ENCODE measurements around the gene RAB22A. TPM values are rescaled to one million over a fixed set of nuclear protein-coding genes. Genes with fewer than 3 reads are reported as not detected.

Gene RAB22A
- total RNA-seq, 1 donor from 2014 or later: 9.5 TPM

GRCh38 chr20:58397429-58397828, 87.9 kb downstream of the RAB22A start:
- no peaks in the 10 kb centered on the region for H3K36me3 Mint-ChIP-seq (ENCODE audit: unreplicated experiment)
- TF ChIP-seq, protein P1, sequence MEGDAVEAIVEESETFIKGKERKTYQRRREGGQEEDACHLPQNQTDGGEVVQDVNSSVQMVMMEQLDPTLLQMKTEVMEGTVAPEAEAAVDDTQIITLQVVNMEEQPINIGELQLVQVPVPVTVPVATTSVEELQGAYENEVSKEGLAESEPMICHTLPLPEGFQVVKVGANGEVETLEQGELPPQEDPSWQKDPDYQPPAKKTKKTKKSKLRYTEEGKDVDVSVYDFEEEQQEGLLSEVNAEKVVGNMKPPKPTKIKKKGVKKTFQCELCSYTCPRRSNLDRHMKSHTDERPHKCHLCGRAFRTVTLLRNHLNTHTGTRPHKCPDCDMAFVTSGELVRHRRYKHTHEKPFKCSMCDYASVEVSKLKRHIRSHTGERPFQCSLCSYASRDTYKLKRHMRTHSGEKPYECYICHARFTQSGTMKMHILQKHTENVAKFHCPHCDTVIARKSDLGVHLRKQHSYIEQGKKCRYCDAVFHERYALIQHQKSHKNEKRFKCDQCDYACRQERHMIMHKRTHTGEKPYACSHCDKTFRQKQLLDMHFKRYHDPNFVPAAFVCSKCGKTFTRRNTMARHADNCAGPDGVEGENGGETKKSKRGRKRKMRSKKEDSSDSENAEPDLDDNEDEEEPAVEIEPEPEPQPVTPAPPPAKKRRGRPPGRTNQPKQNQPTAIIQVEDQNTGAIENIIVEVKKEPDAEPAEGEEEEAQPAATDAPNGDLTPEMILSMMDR (IDR thresholded peaks at IDR 0.05; ENCODE audit: partially characterized antibody, unreplicated experiment): no peak
- H3K9me3 Mint-ChIP-seq (ENCODE audit: unreplicated experiment): no peaks in the 10 kb centered on the region
- H3K27ac Mint-ChIP-seq (ENCODE audit: unreplicated experiment): no peak overlapping the region
- H3K27me3 Mint-ChIP-seq (ENCODE audit: unreplicated experiment): no peaks in the 10 kb centered on the region
- H3K4me3 Mint-ChIP-seq (ENCODE audit: unreplicated experiment): no peak overlapping the region
- peaks cover 7% of the 10 kb centered on the region for H3K4me1 Mint-ChIP-seq (ENCODE audit: low read depth, unreplicated experiment)
- no peak for DNase-seq

DNA sequence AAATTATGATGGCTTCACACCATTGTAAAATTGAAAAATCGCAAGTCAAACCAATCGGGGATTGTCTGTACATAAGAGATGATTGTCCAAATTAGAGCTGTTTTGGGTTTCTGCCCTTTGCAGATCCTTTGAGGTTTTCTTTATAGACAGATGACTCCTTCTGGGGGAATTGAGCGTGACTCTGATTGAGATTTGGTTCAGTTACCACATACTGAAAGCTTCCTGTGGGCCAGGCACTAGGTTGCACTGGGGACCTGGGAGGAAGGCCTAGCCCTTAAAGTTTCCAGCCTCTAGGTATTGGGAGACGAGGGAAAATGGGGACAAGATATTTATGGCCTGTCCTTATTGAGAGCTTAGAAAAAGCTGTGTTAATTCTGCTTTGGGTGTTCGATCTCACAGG, 88.7 kb downstream of the RAB22A start:
- TF ChIP-seq, protein P1 (IDR thresholded peaks at IDR 0.05; ENCODE audit: partially characterized antibody, unreplicated experiment): no peak
- Mint-ChIP-seq H3K36me3 (ENCODE audit: unreplicated experiment) (no peaks in the 10 kb centered on the region), H3K27me3 (ENCODE audit: unreplicated experiment) (no peaks in the 10 kb centered on the region), H3K9me3 (ENCODE audit: unreplicated experiment) (no peaks in the 10 kb centered on the region), H3K4me3 (ENCODE audit: unreplicated experiment) (no peak overlapping the region), H3K4me1 (ENCODE audit: low read depth, unreplicated experiment) (peaks cover 7% of the 10 kb centered on the region), H3K27ac (ENCODE audit: unreplicated experiment) (no peak overlapping the region)
- DNase-seq: no peak

GRCh38 chr20:58399926-58400325, 90.4 kb downstream of the RAB22A start:
- Mint-ChIP-seq H3K27ac (ENCODE audit: unreplicated experiment) (no peak overlapping the region), H3K4me1 (ENCODE audit: low read depth, unreplicated experiment) (peaks cover 3% of the 10 kb centered on the region), H3K27me3 (ENCODE audit: unreplicated experiment) (no peaks in the 10 kb centered on the region), H3K9me3 (ENCODE audit: unreplicated experiment) (no peaks in the 10 kb centered on the region), H3K36me3 (ENCODE audit: unreplicated experiment) (no peaks in the 10 kb centered on the region), H3K4me3 (ENCODE audit: unreplicated experiment) (no peak overlapping the region)
- no peak for DNase-seq
- TF ChIP-seq, protein P1 (IDR thresholded peaks at IDR 0.05; ENCODE audit: partially characterized antibody, unreplicated experiment): no peak

GRCh38 chr20:58401162-58401561, 91.6 kb downstream of the RAB22A start:
- Mint-ChIP-seq H3K4me1 (ENCODE audit: low read depth, unreplicated experiment) (peaks cover 1% of the 10 kb centered on the region), H3K36me3 (ENCODE audit: unreplicated experiment) (no peaks in the 10 kb centered on the region), H3K4me3 (ENCODE audit: unreplicated experiment) (no peak overlapping the region), H3K27ac (ENCODE audit: unreplicated experiment) (no peak overlapping the region), H3K9me3 (ENCODE audit: unreplicated experiment) (no peaks in the 10 kb centered on the region), H3K27me3 (ENCODE audit: unreplicated experiment) (no peaks in the 10 kb centered on the region)
- no peak for DNase-seq
- TF ChIP-seq, protein P1 (IDR thresholded peaks at IDR 0.05; ENCODE audit: partially characterized antibody, unreplicated experiment): no peak

- no peak for DNase-seq
- H3K27me3 Mint-ChIP-seq (ENCODE audit: unreplicated experiment): no peaks in the 10 kb centered on the region
- TF ChIP-seq, protein P1 (IDR thresholded peaks at IDR 0.05; ENCODE audit: partially characterized antibody, unreplicated experiment): no peak
- no peak overlapping the region for H3K4me3 Mint-ChIP-seq (ENCODE audit: unreplicated experiment)
- H3K36me3 Mint-ChIP-seq (ENCODE audit: unreplicated experiment): no peaks in the 10 kb centered on the region
- no peaks in the 10 kb centered on the region for H3K4me1 Mint-ChIP-seq (ENCODE audit: low read depth, unreplicated experiment)
- no peak overlapping the region for H3K27ac Mint-ChIP-seq (ENCODE audit: unreplicated experiment)
- no peaks in the 10 kb centered on the region for H3K9me3 Mint-ChIP-seq (ENCODE audit: unreplicated experiment)
Observed at GRCh38 chr20:58402305-58402704, 92.8 kb downstream of the RAB22A start.

Data from glutamatergic neuron (in vitro differentiated cells).